Spleen (tissue), 7 donors: ENCODE results near the gene AUH.

Experiments used
- CTCF ChIP-seq, 11 experiments: fragments of 200-600 bp in 7 of 11; fragments of 450-650 bp in 4 of 11; sonication (generic) in 4 of 11; IDR thresholded peaks in 8 of 11; conservative IDR thresholded peaks in 3 of 11; 1 replicate in 7 of 11; 2 replicates in 4 of 11; pipeline versions ENCODE4 v1.4.0 to v1.8.0; 2016 to 2021; ENCODE audit warnings: antibody characterized with exemption in 11 of 11, inconsistent platforms in 4 of 11, mild to moderate bottlenecking in 1 of 11
- POLR2A ChIP-seq, 3 donors: fragments of 450-650 bp; IDR thresholded peaks; one replicate each; pipeline ENCODE4 v1.5.1; 2017; ENCODE audit warnings: antibody characterized with exemption in 3 of 3, mild to moderate bottlenecking in 1 of 3
- POLR2AphosphoS5 ChIP-seq, 3 donors: sonication (generic); formaldehyde crosslinking; IDR thresholded peaks; one replicate each; pipeline ENCODE4 v1.5.1; 2017; ENCODE audit warnings: antibody characterized with exemption in 3 of 3
- donor health status: DM: no; HTN: no; CAD: no; lungs with moderate emphysema.
- donor health status: DM: no; HTN: no; CAD: no.
- donor health status: DM: no; HTN: no; CAD: no.

GRCh38 chr9:91231619-91232018 is 130.1 kb downstream of the AUH start:
- TF ChIP-seq CTCF (IDR thresholded peaks at IDR 0.05 in 8 of 11, conservative IDR thresholded peaks at IDR 0.05 in 3 of 11) (no peak), POLR2A (IDR thresholded peaks at IDR 0.05) (no peak), POLR2AphosphoS5 (IDR thresholded peaks at IDR 0.05) (no peak)
